GM18517 (cell line): ENCODE measurements around the gene LMAN2L.
"Not testable (repeated sequence)": the region's sequence is repeated elsewhere in the genome, so short reads cannot be mapped to it uniquely, and the experiment has no call there.

ENCODE experiments used
- ATAC-seq: cut with Tn5 transposase; IDR thresholded peaks from one replicate; pipeline ENCODE4 v1.9.1; 2021; ENCODE audit warnings: mild to moderate bottlenecking, moderate library complexity; ENCODE audit not compliant: unreplicated experiment

LMAN2L gene

GRCh38 chr2:96689431-96689991, 50.4 kb downstream of the LMAN2L start:
- ATAC-seq, result no peak

GRCh38 chr2:96688649-96689430, 51.0 kb downstream of the LMAN2L start:
- ATAC-seq, result no peak

GRCh38 chr2:96687711-96688640, 51.9 kb downstream of the LMAN2L start:
- ATAC-seq, result no peak

- ATAC-seq, result no peak
These were observed 52.6 kb downstream of the LMAN2L start for GRCh38 chr2:96687266-96687665.

- no peak for ATAC-seq
These were observed 54.0 kb downstream of the LMAN2L start for GRCh38 chr2:96685577-96686459.

GRCh38 chr2:96684883-96685576, 54.8 kb downstream of the LMAN2L start:
- no peak for ATAC-seq

GRCh38 chr2:96683972-96684820, 55.7 kb downstream of the LMAN2L start:
- ATAC-seq, result no peak

- ATAC-seq, result no peak
These were observed 56.6 kb downstream of the LMAN2L start for GRCh38 chr2:96683307-96683706.

GRCh38 chr2:96681540-96681939, 58.3 kb downstream of the LMAN2L start:
- ATAC-seq, result no peak

- no peak for ATAC-seq
These were observed 59.2 kb downstream of the LMAN2L start for GRCh38 chr2:96680561-96681141.

GRCh38 chr2:96679848-96680247, 60.0 kb downstream of the LMAN2L start:
- ATAC-seq, result no peak

GRCh38 chr2:96669539-96670215, 70.2 kb downstream of the LMAN2L start:
- no peak for ATAC-seq

GRCh38 chr2:96668771-96669170, 71.1 kb downstream of the LMAN2L start:
- ATAC-seq, result no peak

- ATAC-seq, result not testable (repeated sequence)
These were observed 74.1 kb downstream of the LMAN2L start for GRCh38 chr2:96665717-96666116.

- no peak for ATAC-seq
These were observed 74.7 kb downstream of the LMAN2L start for GRCh38 chr2:96665083-96665569.

GRCh38 chr2:96664366-96664925, 75.4 kb downstream of the LMAN2L start:
- ATAC-seq, result no peak

- no peak for ATAC-seq
These were observed 76.0 kb downstream of the LMAN2L start for GRCh38 chr2:96663829-96664228.

- no peak for ATAC-seq
These were observed 76.7 kb downstream of the LMAN2L start for GRCh38 chr2:96663177-96663576.
